ENCODE results near the gene DOCK2. TPM values are rescaled to one million over a fixed set of nuclear protein-coding genes. Genes with fewer than 3 reads are reported as not detected.
A peak's percentile ranks its signal among the peaks of the same experiment; 100 is the strongest.

Gene DOCK2
- total and polyA plus RNA-seq, 2 of the 8 experiments (the other 6 are each of a cell fraction or from before 2014, with no cell fraction given): 3.9 to 5.7 TPM

GRCh38 chr5:169832845-169833244 lies 195.8 kb downstream of the DOCK2 start:
- H4K91ac ChIP-seq (replicated peaks; ENCODE audit: insufficient read length, low read length): no peak overlapping the region
- peaks cover 0 to 3% (median under 1%) of the 10 kb centered on the region in 4 experiments; a peak in 1 of 7 replicates for H3K4me1 ChIP-seq (replicated peaks in 1 of 4; ENCODE audit: control insufficient read depth in 3 of 4, insufficient read depth in 4 of 4, low read length in 3 of 4)
- H3K27me3 ChIP-seq (replicated peaks in 1 of 4; ENCODE audit: control insufficient read depth in 3 of 4, extremely low read depth in 1 of 4, insufficient read depth in 3 of 4, low read length in 3 of 4): no peaks in the 10 kb centered on the region
- H3K4me3 ChIP-seq (ENCODE audit: extremely low read depth in 1 of 4, insufficient read depth in 2 of 4, low read depth in 3 of 4, low read length in 4 of 4): no peak overlapping the region
- no peaks in the 10 kb centered on the region for H3K9me3 ChIP-seq (ENCODE audit: insufficient read depth in 2 of 2, low read depth in 1 of 2, low read length in 1 of 2)
- no peak overlapping the region for H3K27ac ChIP-seq (ENCODE audit: low read depth, low read length)
- TF ChIP-seq KDM4A (IDR thresholded peaks at IDR 0.05; ENCODE audit: low read depth, low read length, severe bottlenecking) (no peak), EZH2 (IDR thresholded peaks at IDR 0.05; ENCODE audit: low read depth, low read length, severe bottlenecking) (no peak), PHF8 (conservative IDR thresholded peaks at IDR 0.05; ENCODE audit: low read depth, low read length) (no peak), ASH2L (IDR thresholded peaks at IDR 0.05; ENCODE audit: low read length) (no peak), TAF7 (optimal IDR thresholded peaks at IDR 0.05; ENCODE audit: borderline replicate concordance, low read depth, low read length) (no peak), KDM5A (IDR thresholded peaks at IDR 0.05; ENCODE audit: low read length) (no peak), FOSL1 (IDR thresholded peaks at IDR 0.05; ENCODE audit: insufficient read depth, low read depth, low read length) (no peak)
- H2BK5ac ChIP-seq (ENCODE audit: low read depth, low read length): no peak overlapping the region
- H3K79me1 ChIP-seq (ENCODE audit: low read depth, low read length): no peaks in the 10 kb centered on the region
- no peak overlapping the region for H3K9ac ChIP-seq (replicated peaks in 1 of 4; ENCODE audit: extremely low read depth in 1 of 4, low read depth in 3 of 4, low read length in 3 of 4)
- H4K20me1 ChIP-seq (replicated peaks in 1 of 2; ENCODE audit: control insufficient read depth in 1 of 2, insufficient read depth in 2 of 2, low read length in 2 of 2): no peaks in the 10 kb centered on the region
- no peak overlapping the region for H3K14ac ChIP-seq (ENCODE audit: insufficient read length)
- no peak overlapping the region for H2BK15ac ChIP-seq (ENCODE audit: low read length)
- H3K36me3 ChIP-seq (ENCODE audit: control insufficient read depth in 2 of 4, insufficient read depth in 4 of 4, low read length in 3 of 4): no peaks in the 10 kb centered on the region
- ChIA-PET POLR2A (ENCODE audit: partially characterized antibody) (no interaction called here), CTCF (ENCODE audit: partially characterized antibody) (interaction anchor here (0.6 to 1.4 kb wide), 3 partner anchors 76 to 148 kb away, joined by 3 to 4 read pairs (median 3); partner anchors contain the start of gene INSYN2B)
- H2AFZ ChIP-seq (ENCODE audit: low read length): no peak overlapping the region
- no peak overlapping the region for H2BK12ac ChIP-seq (ENCODE audit: low read depth, low read length)
- no peak overlapping the region for H3K4ac ChIP-seq (replicated peaks; ENCODE audit: insufficient read length, low read depth, low read length)
- no peaks in the 10 kb centered on the region for H3K79me2 ChIP-seq (ENCODE audit: control insufficient read depth in 1 of 2, insufficient read depth in 2 of 2, low read length in 2 of 2)
- H3K23me2 ChIP-seq (ENCODE audit: low read depth, low read length): no peaks in the 10 kb centered on the region
- DNase-seq (ENCODE audit: low read depth in 1 of 2, low spot score in 2 of 2): no peak
- H2BK20ac ChIP-seq (ENCODE audit: low read length): no peak overlapping the region
- no peak overlapping the region for H4K5ac ChIP-seq (ENCODE audit: insufficient read length, low read depth, low read length)
- peak overlapping the region; percentile 38 for H3K56ac ChIP-seq (replicated peaks; ENCODE audit: insufficient read length, low read depth, low read length)
- H2AK5ac ChIP-seq (ENCODE audit: low read depth, low read length): no peak overlapping the region
- no peak overlapping the region for H3K4me2 ChIP-seq (ENCODE audit: insufficient read depth in 1 of 2, low read depth in 2 of 2, low read length in 2 of 2)
- H3K23ac ChIP-seq (ENCODE audit: insufficient read length): no peak overlapping the region
- no peak for FAIRE-seq
- H4K8ac ChIP-seq (ENCODE audit: extremely low read depth, insufficient read depth, low read length): no peak overlapping the region
- H3K18ac ChIP-seq (ENCODE audit: extremely low read depth, low read length): no peak overlapping the region
- no peak overlapping the region for H2BK120ac ChIP-seq (replicated peaks; ENCODE audit: low read depth, low read length)
